GM18517 (cell line): ENCODE measurements around the gene AKIRIN1.
"Not testable (repeated sequence)": the region's sequence is repeated elsewhere in the genome, so short reads cannot be mapped to it uniquely, and the experiment has no call there.

Experiments used
- ATAC-seq: cut with Tn5 transposase; IDR thresholded peaks from one replicate; pipeline ENCODE4 v1.9.1; 2021; ENCODE audit warnings: mild to moderate bottlenecking, moderate library complexity; ENCODE audit not compliant: unreplicated experiment

The AKIRIN1 gene

DNA sequence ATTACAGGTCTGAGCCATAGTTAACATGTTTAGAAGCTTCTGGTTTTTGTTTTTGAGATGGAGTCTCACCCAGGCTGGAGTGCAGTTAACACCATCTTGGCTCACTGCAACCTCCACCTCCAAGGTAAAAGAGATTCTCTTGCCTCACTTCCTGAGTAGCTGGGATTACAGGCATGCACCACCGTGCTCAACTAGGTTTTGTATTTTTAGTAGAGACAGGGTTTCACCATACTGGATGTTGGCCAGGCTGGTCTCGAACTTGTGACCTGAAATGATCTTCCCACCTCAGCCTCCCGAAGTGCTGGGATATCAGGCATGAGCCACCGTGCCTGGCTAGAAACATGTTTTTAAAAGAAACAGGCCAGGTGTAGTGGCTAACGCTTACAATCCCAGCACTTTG, 45.6 kb downstream of the AKIRIN1 start:
- ATAC-seq: no peak

DNA sequence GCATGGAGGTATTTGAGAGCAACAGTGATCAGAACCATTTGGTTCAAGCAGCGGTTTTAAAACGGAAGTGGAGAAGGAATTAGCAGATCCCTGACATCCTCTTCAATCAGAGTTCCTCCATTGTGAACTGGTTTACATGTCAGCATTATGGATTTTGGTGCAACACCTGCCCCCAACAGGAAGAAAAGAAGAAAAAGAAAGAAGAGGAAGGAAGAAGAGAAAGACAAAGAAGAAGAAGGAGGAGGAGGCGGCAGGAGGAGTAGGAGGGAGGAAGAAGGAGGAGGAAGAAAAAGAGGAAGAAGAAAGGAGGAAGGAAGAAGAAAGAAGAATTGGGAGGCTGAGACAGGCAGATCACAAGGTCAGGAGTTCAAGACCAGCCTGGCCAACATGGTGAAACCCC, 52.4 kb downstream of the AKIRIN1 start:
- ATAC-seq: no peak

DNA sequence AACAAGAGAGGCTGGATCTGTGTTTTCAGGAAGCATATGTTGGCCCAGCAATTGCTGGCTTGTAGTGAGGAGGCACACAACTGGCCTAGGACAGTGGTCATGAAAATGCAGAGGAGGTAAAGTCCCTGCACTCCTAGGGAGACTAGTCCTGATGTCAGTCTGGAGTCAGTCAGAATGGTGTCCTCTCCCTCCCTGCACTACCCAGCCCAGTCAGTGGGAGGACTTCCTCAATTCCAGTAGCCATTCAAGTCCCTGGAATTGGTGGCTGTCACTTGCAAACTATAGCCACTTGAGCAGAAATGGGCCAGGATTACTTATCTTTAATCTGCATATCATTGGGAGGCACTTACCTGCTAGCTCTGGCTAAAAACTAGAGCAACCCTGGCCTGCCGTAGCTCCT, 53.7 kb downstream of the AKIRIN1 start:
- no peak for ATAC-seq

DNA sequence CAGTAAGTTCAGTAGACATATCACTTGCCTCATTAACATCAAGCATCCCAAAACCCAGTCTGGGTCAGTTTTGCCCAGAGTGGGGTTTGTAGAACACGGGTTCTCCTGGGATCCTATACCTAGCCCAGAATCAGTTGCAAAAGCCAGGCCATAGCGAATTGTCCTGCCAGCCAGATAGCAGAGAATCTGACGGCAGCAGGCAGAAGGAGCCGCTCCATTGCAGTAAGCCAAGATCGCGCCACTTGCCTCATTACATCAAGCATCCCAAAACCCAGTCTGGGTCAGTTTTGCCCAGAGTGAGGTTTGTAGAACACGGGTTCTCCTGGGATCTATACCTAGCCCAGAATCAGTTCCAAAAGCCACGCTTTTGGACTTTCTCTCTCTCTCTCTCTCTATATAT, 54.2 kb downstream of the AKIRIN1 start:
- no peak for ATAC-seq

DNA sequence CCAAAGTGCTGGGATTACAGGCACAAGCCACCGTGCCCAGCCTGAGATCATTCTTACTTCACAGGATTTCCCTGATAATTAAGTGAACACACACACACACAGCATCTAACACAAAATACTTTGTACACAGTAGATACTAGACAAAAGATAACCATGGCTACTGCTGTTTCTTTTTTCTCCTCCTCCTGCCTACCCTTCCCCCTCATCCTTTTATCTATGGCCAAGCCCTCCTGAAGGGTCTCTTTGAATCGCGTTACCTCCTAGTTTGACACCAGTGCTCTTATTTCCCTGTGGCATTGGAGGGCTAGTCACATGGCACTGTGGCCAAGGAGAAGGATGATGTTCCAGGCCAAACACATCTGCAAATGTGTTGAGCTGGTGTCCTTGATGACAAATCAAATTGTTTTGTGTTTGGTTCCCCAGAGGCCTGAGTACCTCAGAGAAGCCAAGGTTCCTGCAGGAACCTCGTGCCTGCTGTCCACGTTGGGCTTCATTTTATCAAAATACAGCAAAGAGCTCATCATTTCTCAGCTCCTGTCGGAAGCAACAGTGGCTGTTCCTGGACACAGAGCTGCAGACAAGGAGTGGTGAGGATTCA, 55.6 kb downstream of the AKIRIN1 start:
- ATAC-seq: no peak

DNA sequence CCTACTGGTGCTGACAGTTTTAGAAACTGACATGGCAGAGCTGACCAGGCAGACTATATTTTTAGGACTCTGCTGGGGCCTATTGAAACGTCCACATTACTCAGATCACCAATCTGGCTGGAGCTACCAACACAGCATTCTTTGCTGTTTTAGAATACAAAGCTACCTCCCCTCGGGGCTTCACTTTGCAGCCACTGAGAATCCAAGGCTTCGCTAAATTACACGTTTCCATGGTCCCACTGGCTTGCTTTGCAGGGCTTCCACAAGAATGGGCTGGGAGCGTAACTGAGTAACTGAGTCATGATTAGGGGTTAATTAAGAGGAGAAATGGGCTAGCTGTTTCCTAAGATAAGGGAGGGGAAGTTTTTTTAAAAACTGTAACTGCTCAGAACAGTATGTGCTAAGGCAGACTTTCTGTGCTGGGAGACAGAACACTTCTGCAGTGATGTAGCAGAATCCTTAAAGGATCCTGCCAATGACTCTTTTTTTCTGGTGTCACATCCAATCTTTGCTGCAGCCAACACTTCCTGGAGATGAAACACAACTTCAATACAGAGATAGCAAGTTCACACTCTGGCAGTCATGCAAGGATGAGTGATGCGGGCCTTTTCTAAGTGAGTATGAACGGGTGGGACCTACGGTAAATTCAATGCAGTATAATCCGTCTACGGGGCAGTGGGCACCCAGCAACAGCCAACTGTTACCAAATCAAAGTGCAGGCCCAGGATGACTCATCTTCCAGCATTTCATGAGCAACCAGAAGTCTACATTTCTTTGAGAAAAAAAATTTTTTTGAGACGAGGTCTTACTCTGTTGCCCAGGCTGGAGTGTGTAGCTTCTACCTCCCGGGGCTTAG, 56.5 kb downstream of the AKIRIN1 start:
- no peak for ATAC-seq

DNA sequence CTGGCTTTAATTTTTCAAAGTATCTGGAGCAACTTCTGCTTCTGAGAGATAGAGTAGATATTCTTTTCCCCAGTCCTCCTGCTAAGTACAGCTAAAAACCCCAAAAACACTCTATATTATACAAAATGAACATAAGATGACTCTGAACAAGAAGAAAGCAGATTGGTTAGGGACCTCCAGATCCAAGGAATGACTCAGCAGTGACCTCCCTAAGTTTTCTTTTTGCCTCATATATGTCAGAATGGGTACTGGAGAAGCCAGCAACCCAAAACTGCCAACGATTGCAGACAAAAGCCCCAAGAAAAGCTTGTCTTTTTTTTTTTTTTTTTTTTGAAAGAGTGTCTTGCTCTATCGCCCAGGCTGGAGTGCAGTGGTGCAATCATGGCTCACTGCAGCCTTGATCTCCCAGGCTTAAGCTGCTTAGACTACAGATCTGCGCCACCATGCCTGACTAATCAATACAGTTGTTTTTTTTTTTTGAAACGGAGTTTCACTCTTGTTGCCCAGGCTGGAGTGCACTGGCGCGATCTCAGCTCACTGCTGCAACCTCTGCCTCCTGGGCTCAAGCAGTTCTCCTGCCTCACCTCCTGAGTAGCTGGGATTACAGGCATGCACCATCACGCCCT, 57.8 kb downstream of the AKIRIN1 start:
- no peak for ATAC-seq

DNA sequence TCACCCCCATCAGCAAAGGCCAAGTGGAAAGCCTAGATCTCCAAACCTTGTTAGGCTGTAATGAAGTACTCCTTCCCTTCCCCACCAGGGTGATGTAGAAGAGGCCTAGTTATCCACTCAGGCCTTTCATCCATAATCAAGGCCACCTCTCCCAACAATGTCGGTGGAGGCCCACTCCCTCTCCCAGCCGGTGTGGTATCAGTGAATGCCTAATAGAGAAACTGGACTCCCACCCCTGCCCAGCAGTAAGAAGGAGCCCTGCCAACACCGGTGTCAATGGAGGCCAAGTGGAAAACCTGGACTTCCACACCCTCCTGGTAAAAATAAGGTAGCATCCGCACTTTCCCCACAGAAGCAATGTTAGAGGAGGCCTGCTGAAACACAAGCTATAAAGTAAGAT, 58.9 kb downstream of the AKIRIN1 start:
- no peak for ATAC-seq

DNA sequence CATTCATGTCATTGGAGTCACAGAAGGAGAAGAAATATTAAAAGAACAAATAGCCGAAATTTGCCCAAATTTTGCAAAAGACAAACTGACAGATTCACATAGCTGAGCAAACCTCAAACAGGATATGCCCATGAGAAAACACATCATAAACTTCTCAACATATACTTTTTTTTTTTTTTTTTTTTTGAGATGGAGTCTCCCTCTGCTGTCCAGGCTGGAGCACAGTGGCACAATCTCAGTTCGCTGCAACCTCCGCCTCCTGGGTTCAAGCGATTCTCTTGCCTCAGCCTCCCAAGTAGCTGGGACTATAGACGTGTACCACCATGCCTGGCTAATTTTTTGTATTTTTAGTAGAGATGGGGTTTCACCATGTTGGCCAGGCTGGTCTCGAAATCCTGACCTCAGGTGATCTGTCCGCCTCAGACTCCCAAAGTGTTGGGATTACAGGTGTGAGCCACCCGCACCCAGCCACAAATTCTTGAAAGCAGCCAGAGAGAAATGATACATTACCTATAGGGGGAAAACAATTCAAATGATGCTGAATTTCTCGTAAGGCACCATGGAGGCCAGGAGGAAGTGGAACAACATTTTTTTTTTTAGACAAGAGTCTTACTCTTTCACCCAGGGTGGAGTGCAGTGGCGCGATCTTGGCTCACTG, 60.2 kb downstream of the AKIRIN1 start:
- ATAC-seq: not testable (repeated sequence)

DNA sequence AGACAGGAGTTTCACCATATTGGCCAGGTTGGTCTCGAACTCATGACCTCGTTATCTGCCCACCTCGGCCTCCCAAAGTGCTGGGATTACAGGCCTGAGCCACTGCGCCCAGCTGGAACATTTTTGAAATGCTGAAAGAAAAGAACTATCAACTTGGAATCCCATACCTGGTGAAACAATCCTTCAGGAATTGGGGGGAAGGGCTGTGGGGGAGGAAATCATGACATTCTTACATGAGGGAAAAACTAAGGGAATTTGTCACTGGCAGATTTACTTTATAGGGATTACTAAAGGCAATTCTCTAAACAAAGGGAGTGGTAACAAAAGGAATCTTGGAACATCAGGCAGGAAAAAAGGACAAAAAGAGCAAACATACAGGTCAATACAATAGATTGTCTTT, 60.9 kb downstream of the AKIRIN1 start:
- ATAC-seq: no peak

DNA sequence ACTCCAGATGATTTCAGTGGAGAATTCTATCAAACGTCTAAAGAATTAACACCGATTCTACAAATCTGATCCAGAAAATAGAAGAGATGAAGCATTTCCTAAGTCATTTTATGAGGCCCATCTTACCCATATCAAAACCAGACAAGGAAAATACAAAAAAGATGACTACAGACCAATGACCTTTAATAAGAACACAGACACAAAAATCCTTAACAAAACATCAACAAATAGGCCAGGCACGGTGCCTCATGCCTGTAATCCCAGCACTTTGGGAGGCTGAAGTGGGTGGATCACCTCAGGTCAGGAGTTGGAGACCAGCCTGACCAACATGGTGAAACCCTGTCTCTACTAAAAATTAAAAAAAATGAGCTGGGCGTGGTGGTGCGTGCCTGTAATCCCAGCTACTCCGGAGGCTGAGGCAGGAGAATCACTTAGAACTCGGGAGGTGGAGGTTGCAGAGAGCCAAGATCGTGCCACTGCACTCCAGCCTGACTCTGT, 64.2 kb downstream of the AKIRIN1 start:
- not testable (repeated sequence) for ATAC-seq
